ENCODE data around the gene ADH1B. TPM values are rescaled to one million over a fixed set of nuclear protein-coding genes. Genes with fewer than 3 reads are reported as not detected.
"Not testable (repeated sequence)": the region's sequence is repeated elsewhere in the genome, so short reads cannot be mapped to it uniquely, and the experiment has no call there.

The ADH1B gene
- total RNA-seq, 1 donor from 2014 or later = 891 TPM

- H3K4me1 ChIP-seq = peaks cover 12% of the 10 kb centered on the region
- H3K27ac ChIP-seq = no peak within 1 kb of the TSS
- H3K9me3 ChIP-seq = no peaks in the 10 kb centered on the region
- TF ChIP-seq POLR2A (IDR thresholded peaks at IDR 0.05) (no peak), CTCF (IDR thresholded peaks at IDR 0.05) (no peak), POLR2AphosphoS5 (IDR thresholded peaks at IDR 0.05; ENCODE audit: insufficient read depth in 1 of 2, low read depth in 1 of 2) (no peak)
- H3K4me3 ChIP-seq = no peak within 1 kb of the TSS
- no peaks in the 10 kb centered on the region for H3K27me3 ChIP-seq
- no peak for DNase-seq (ENCODE audit: extremely low spot score in 2 of 2)
- intact Hi-C loops (cut with DNase I) = no loop called here
- no peaks in the 10 kb centered on the region for H3K36me3 ChIP-seq
Observed at GRCh38 chr4:99352602-99353537, 31.7 kb upstream of the ADH1B start, which contains the start of gene ADH1C. ADH1C (minus strand) TSS chr4:99352746; CDS start chr4:99352675, 71 bp downstream.

- Histone ChIP-seq H3K9me3 (no peaks in the 10 kb centered on the region), H3K4me1 (peaks cover 12% of the 10 kb centered on the region), H3K4me3 (no peak overlapping the region), H3K27ac (no peak overlapping the region), H3K36me3 (no peaks in the 10 kb centered on the region), H3K27me3 (no peaks in the 10 kb centered on the region)
- no peak for DNase-seq (ENCODE audit: extremely low spot score in 2 of 2)
- TF ChIP-seq POLR2A (IDR thresholded peaks at IDR 0.05) (no peak), POLR2AphosphoS5 (IDR thresholded peaks at IDR 0.05; ENCODE audit: insufficient read depth in 1 of 2, low read depth in 1 of 2) (no peak), CTCF (IDR thresholded peaks at IDR 0.05) (no peak)
- intact Hi-C loops (cut with DNase I) = no loop called here
Observed at GRCh38 chr4:99351487-99351886, 30.3 kb upstream of the ADH1B start.

- Histone ChIP-seq H3K9me3 (no peaks in the 10 kb centered on the region), H3K27me3 (no peaks in the 10 kb centered on the region), H3K4me3 (no peak overlapping the region), H3K4me1 (peaks cover 12% of the 10 kb centered on the region), H3K27ac (no peak overlapping the region), H3K36me3 (no peaks in the 10 kb centered on the region)
- intact Hi-C loops (cut with DNase I) = no loop called here
- no peak for DNase-seq (ENCODE audit: extremely low spot score in 2 of 2)
- TF ChIP-seq POLR2A (IDR thresholded peaks at IDR 0.05) (no peak), CTCF (IDR thresholded peaks at IDR 0.05) (no peak), POLR2AphosphoS5 (IDR thresholded peaks at IDR 0.05; ENCODE audit: insufficient read depth in 1 of 2, low read depth in 1 of 2) (no peak)
Observed at GRCh38 chr4:99349338-99349737, 28.1 kb upstream of the ADH1B start.

- H3K4me1 ChIP-seq; intact Hi-C loops (cut with DNase I); H3K36me3 ChIP-seq; H3K9me3 ChIP-seq; H3K4me3 ChIP-seq; H3K27ac ChIP-seq; H3K27me3 ChIP-seq; DNase-seq (ENCODE audit: extremely low spot score in 2 of 2): not testable (repeated sequence)
Observed at GRCh38 chr4:99342624-99343023, 21.4 kb upstream of the ADH1B start.

GRCh38 chr4:99341426-99341825 is 20.2 kb upstream of the ADH1B start:
- TF ChIP-seq CTCF (IDR thresholded peaks at IDR 0.05) = no peak
- no peak for TF ChIP-seq POLR2AphosphoS5 (IDR thresholded peaks at IDR 0.05; ENCODE audit: insufficient read depth in 1 of 2, low read depth in 1 of 2)
- intact Hi-C loops (cut with DNase I) = no loop called here
- no peaks in the 10 kb centered on the region for H3K9me3 ChIP-seq
- H3K4me1 ChIP-seq = no peaks in the 10 kb centered on the region
- no peak for DNase-seq (ENCODE audit: extremely low spot score in 2 of 2)
- H3K27me3 ChIP-seq = no peaks in the 10 kb centered on the region
- no peak overlapping the region for H3K27ac ChIP-seq
- H3K4me3 ChIP-seq = no peak overlapping the region
- no peaks in the 10 kb centered on the region for H3K36me3 ChIP-seq
